ENCODE measurements around the gene RAD23B.

RAD23B gene

DNA sequence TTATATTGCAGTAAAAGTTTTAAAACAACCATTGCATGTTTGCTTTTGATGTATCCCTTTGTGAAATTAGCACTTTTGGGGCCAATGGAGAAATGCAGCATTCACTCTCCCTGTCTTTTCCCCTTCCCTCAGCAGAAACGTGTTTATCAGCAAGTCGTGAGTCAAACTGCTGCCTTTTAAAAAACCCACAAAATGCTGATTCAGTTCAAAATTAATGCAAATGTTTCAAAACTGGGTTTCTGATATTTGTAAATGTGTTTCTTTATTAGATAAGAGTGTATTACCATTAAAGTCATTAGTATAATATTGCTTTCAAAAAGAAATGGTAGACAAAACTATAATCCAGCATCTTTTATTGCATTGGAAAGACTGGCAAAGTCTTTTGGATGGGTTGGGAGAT, 47.3 kb downstream of the RAD23B start:
- Histone ChIP-seq H3K27ac (no peak overlapping the region), H3K27me3 (no peaks in the 10 kb centered on the region), H3K4me1 (ENCODE audit: control insufficient read depth in 1 of 2, insufficient read depth in 1 of 2, low read depth in 1 of 2, low read length in 1 of 2) (no peaks in the 10 kb centered on the region), H3K9me3 (no peaks in the 10 kb centered on the region), H3K36me3 (peaks cover 63% of the 10 kb centered on the region), H3K4me3 (ENCODE audit: low read depth in 1 of 2, low read length in 1 of 2) (no peak overlapping the region)
- no peak for TF ChIP-seq CTCF (IDR thresholded peaks at IDR 0.05)

DNA sequence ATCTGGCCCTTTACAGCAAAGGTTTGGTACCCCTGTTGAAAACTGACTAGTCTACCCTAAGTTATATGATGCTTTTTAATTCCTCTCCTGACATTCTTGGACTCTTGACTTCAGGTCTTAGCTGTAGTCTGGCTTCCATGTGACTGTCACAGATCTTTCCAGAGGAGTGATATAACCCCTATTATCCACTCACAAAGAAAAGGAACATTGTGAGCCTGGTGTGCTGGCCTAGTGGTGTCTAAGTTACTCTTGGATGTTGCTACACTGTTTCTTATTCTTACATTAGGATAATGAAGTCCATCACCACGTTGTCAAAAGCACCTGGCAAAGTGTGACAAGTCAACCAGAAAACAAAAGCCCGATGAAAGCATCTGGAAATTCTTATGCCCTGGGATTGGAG, 49.8 kb downstream of the RAD23B start:
- H3K27ac ChIP-seq: no peak overlapping the region
- H3K36me3 ChIP-seq: peaks cover 61% of the 10 kb centered on the region

DNA sequence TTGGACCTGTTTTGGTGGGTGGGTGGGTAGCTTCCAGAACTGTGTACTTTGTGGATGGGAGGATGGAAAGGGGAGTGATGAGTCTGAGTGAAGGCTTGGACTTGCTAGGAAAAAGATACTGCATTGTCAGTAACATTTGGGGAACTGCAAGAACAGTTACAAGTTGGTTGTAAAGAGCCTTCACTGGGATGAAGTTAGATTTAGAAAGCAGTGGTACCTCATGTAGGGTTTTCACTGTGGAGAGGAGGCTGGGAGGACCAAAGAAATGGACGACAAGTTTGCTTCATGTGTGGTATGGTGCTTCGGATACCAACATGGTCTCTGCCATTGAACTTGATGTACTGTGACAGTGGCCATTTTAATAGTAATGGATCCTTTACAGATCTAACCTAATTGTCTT, 50.3 kb downstream of the RAD23B start:
- H3K9me3 ChIP-seq: no peaks in the 10 kb centered on the region
- peaks cover 56% of the 10 kb centered on the region for H3K36me3 ChIP-seq
- no peak overlapping the region for H3K4me3 ChIP-seq (ENCODE audit: low read depth in 1 of 2, low read length in 1 of 2)
- no peak overlapping the region for H3K27ac ChIP-seq
- H3K4me1 ChIP-seq (ENCODE audit: control insufficient read depth in 1 of 2, insufficient read depth in 1 of 2, low read depth in 1 of 2, low read length in 1 of 2): no peaks in the 10 kb centered on the region
- TF ChIP-seq CTCF (IDR thresholded peaks at IDR 0.05): no peak
- H3K27me3 ChIP-seq: no peaks in the 10 kb centered on the region

More for the DNA sequence above, 49.8 kb downstream of the RAD23B start:
- no peaks in the 10 kb centered on the region for H3K4me1 ChIP-seq (ENCODE audit: control insufficient read depth in 1 of 2, insufficient read depth in 1 of 2, low read depth in 1 of 2, low read length in 1 of 2)
- H3K27me3 ChIP-seq: no peaks in the 10 kb centered on the region
- TF ChIP-seq CTCF (IDR thresholded peaks at IDR 0.05): no peak
- no peak overlapping the region for H3K4me3 ChIP-seq (ENCODE audit: low read depth in 1 of 2, low read length in 1 of 2)
- no peaks in the 10 kb centered on the region for H3K9me3 ChIP-seq

DNA sequence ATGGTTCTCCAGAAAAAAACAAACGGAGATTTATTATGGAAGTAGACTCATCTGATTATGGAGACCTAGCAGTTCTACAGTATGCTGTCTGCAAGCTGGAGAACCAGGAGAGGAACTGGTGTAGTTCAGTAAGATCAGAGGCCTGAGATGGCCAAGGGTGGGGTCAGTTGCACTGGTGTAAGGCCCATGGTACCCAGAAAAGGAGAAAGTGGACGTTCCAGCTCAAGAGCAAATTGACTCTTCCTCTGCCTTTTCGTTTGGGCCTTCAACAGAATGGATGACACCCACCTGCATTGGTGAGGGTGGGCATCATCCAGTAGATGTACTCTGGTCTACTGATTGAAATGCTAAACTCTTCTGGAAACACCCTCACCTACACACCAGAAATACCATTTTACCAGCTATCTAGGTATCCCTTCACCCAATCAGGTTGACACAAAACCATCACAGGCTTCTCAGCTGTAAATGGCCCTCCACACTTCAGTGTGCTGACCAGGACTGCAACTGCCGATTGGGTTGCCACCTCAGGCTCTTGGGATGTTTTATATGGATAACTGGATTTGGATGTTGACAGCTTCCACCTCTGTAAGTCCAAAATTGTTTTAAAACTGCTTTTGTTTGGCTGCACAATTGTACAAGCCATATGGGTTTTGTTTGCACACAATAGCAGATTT, 51.2 kb downstream of the RAD23B start:
- Histone ChIP-seq H3K27ac (no peak overlapping the region), H3K4me1 (ENCODE audit: control insufficient read depth in 1 of 2, insufficient read depth in 1 of 2, low read depth in 1 of 2, low read length in 1 of 2) (no peaks in the 10 kb centered on the region), H3K4me3 (ENCODE audit: low read depth in 1 of 2, low read length in 1 of 2) (no peak overlapping the region), H3K36me3 (peaks cover 55% of the 10 kb centered on the region), H3K9me3 (no peaks in the 10 kb centered on the region), H3K27me3 (no peaks in the 10 kb centered on the region)
- TF ChIP-seq CTCF (IDR thresholded peaks at IDR 0.05): no peak

DNA sequence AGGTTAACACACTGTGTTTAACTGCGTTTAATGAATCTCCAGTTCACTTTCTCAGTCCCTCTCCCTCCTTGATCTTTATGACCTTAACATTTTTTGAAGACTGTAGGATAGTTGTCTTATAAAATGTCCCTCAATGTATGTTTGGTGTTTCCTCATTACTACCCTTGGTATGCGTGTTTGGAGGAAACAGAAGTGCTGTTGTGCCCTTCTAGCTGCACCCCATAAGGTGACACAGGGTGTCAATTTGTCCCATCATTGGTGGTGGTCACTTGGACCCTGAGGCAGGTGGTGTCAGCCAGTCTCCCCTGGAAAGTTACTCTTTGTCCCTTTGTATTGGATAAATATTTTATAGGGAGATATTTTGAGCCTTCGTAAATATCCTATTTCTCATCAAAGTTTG, 52.3 kb downstream of the RAD23B start:
- Histone ChIP-seq H3K4me1 (ENCODE audit: control insufficient read depth in 1 of 2, insufficient read depth in 1 of 2, low read depth in 1 of 2, low read length in 1 of 2) (no peaks in the 10 kb centered on the region), H3K9me3 (no peaks in the 10 kb centered on the region), H3K27ac (no peak overlapping the region), H3K4me3 (ENCODE audit: low read depth in 1 of 2, low read length in 1 of 2) (no peak overlapping the region), H3K27me3 (no peaks in the 10 kb centered on the region), H3K36me3 (peaks cover 44% of the 10 kb centered on the region)
- TF ChIP-seq CTCF (IDR thresholded peaks at IDR 0.05): no peak

Data from neutrophil (primary cell).